Stimulated activated CD8-positive, alpha-beta memory T cell treated with anti-CD3 and anti-CD28 coated beads, Interleukin-2, amount 100 ng/mL, for 1 hour (primary cell): Measurements from ENCODE around the gene RFC5.
"Not testable (repeated sequence)": the region's sequence is repeated elsewhere in the genome, so short reads cannot be mapped to it uniquely, and the experiment has no call there.

Experiments
- DNase-seq, 2 donors: peaks; one replicate each; pipeline ENCODE4 v3.0.0-alpha.2; 2020; ENCODE audit warnings: low read depth in 2 of 2

RFC5 gene

DNA sequence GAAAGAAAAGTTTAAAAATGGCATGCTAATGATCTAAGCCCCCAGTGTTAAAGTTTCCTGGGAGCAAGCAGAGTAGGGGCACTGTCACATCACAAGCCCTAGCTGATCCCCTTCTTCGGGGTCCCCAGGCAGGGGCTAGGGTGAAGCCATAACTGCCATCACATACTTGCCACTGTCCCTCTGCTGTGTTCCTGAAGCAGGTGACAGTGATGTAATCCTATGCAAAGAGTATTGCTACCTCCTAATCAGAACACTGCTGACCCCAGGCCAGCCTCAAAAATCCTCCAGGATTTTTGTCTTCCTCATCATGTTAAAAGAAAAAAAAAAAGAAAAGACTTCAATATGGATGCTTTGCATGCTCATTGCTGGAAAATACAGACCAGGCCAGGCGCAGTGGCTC, 1.2 kb upstream of the RFC5 start:
- DNase-seq: no peak

DNA sequence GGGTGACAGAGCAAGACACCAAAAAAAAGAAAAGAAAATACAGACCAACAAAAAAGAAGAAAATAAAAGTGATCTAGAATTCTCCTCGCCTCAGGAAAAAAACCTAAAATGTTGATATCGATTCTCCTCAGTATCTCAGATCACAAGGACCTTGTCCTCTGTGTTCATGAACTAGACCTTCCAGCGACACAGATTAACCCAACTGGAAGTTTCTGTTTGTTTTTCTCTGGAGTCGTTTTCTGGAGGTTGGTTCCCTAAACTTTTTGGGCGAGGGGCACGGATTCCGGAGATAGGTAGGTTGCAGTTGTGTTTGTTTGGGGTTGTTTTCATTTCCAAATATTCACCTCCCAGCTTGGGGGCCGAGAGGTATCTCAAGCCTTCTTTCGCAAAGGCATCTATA, 559 bp upstream of the RFC5 start:
- no peak for DNase-seq

DNA sequence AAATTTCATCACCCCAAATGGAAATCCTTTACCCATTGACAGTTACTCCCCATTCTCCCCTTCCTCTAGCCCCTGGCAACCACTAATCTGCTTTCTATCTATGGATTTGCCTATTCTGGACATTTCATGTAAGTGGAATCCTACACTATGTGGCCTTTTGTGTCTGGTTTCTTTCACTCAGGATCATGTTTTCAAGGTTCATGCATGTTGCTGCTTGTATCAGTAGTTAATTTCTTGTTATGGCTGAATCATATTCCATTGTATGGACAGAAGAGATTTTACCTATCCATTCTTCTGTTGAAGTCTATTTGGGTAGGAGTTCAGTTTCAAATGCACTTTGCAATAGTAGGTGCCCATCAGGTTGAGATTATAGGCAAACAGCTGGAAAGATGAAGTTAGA, 1.4 kb downstream of the RFC5 start:
- DNase-seq: no peak

GRCh38 chr12:118020036-118020435, 3.5 kb downstream of the RFC5 start:
- DNase-seq: no peak

- DNase-seq: not testable (repeated sequence)
Observed at GRCh38 chr12:118022097-118022727, 5.7 kb downstream of the RFC5 start.

DNA sequence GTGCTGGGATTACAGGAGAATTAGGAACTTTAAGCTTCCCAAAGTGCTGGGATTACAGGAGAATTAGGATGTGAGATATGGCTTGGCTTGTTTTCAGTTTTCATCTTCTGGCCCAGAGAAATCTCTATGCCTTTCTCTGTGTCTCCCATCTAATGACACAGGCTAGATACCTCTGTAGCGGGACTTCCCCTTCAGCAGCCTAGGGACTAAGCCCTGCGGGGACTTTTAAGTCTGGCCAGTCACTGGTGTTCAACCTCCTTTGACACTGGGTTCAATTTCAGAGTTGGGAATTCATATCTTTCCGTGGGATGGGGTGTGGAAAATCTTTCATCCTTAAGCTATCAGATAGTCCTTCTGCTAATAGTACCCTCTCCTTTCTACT, 6.2 kb downstream of the RFC5 start:
- no peak for DNase-seq

DNA sequence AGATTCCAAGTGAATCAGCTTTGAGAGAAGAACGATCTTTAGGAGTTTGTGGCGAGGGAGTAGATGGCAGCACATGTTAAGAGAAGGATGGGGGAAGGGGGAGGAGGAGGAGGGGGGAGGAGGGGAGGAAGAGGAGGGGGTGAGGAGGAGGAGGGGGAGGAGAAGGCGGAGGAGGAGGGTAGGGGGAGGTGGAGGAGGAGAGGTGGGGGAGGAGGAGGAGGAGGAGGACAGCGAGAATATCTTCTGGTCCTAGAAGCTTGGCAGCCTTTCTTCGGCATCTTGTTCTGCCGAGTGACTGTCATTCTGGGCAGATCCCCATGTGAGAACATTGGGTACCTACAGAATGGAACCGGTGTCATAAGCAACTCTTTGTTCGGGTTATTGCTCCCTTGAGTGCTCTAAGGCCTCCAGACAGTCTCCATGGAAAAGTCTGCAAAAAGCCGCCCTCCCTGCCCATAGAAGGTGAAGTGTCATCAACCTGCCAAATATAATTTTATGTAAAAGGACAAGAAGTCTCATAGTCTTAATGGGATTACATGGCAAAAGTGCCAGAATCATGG, 6.9 kb downstream of the RFC5 start:
- DNase-seq: no peak

DNA sequence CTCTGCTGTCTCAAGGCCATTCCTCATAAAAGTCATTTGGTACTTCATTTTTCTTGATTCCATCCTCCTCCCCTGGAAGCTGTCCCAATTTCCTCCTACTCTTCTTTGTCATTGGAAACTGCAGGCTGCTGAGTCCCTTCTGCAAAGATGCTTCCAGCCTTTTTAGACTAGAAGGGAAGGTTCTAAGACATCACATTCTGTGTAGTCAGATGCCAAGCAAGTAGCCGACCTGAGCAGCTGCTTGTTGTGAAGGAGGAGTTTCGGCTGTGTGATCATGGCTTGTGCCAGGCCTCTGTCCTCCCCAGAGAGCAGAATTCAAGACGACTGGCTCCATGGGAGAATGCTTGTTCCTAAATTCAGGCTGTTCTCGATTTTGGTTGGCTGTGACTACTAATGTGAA, 8.7 kb downstream of the RFC5 start:
- no peak for DNase-seq

DNA sequence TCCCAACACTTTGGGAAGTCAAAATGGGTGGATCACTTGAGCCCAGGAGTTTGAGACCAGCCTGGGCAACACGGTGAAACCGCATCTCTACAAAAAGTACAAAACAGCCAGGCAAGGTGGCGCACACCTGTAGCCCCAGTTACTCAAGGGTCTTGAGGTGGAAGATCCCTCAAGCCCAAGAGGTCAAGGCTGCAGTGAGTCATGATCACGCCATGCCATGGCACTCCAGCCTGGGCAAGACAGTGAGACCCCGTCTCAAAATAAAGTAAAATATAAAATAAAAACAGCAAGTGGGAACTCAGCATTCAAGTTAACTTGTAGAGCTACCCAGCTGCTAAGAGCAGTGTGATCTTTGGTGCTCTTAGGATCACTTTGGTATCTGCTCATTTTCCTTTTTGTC, 12.7 kb downstream of the RFC5 start:
- no peak for DNase-seq

DNA sequence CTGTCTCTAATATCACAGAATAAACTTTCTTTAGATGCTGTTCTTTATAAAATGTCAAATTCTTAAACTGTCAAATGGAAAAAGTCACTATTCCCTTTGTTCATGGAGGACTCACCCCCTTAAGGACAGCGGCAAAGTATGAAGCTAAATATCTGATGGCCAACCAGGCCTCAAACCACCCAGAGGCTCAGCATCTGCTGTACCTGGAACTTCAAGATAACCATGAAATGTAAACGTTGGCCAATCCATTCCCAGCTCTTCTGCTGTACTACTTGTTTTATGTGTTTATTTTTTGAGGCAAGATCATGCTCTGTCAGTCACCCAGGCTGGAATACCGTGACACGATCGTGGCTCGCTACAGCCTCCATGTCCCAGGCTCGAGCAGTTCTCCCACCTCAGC, 15.7 kb downstream of the RFC5 start:
- no peak for DNase-seq

- no peak for DNase-seq
Observed at GRCh38 chr12:118033323-118033722, 16.8 kb downstream of the RFC5 start.

GRCh38 chr12:118033902-118034301, 17.4 kb downstream of the RFC5 start:
- no peak for DNase-seq

DNA sequence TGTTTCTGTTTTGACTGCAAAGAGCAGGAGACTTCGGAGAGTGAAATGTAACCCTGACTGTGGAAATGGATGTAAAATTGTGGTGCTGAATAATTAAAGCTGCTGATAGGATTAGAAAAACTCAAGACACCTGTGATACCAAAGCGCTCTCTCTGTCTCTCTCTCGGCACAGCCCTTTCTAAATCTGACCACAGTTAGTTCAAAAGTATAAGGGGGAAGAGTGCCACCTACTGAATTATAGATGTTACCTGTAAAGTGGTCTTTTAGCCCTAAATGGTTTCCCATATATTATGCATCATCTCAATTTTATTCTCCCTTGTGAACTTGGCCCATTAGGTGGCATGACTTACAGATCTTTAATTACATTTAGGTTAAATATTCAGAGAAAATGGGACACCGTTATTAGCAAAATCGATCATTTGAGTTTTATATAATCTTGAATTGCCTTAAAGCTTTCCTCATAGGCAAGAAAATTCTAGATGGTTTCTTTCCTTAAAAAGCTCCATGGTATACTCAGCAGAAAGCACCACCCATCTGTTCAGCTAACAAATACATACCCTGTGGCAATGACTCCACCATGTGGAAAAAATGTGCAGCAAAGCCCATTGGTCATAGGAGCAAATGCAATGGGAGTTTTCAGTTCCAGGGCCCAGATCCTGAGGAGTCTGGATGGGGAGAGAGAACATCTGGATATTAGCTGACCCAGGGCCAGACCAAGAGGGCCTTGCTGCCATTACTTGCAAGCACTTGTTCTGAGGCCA, 18.1 kb downstream of the RFC5 start:
- DNase-seq: no peak

DNA sequence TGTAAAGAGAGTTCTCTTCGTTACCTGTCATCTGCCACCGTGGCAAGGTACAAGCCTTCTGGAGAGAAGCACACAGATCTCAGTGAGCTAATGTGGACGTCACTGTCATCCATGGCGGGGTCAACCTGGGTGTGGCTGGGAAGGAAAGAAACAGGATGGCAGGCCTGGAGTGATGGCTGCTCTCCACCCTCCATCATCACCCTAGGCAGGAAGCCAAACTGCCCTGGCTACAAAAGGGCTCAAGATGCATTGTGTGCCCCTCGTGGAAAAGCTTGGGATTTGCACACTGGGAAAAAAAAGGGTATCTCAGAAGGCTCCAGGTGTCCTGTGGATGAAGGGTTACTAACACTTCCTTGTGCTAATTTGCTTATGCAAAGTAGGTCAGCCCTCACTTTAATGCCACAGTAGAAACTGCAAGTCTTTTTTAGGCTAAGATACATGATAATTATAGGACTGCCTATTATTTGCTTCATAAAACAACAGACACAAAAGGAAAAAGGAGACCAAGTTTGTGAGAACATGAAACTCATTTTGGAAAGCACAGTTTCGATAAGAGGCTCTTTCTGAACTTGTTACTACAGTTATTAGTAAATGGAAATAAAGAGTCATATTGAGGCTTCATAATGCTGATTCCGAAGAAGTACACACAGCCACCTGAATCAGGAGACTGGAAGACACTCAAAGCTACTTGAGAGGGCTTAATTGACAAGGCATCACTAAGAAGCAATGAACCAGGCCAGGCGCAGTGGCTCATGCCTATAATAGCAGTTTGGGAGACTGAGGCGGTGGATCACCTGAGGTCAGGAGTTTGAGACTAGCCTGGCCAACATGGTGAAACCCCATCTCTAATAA, 18.9 kb downstream of the RFC5 start:
- DNase-seq: no peak

DNA sequence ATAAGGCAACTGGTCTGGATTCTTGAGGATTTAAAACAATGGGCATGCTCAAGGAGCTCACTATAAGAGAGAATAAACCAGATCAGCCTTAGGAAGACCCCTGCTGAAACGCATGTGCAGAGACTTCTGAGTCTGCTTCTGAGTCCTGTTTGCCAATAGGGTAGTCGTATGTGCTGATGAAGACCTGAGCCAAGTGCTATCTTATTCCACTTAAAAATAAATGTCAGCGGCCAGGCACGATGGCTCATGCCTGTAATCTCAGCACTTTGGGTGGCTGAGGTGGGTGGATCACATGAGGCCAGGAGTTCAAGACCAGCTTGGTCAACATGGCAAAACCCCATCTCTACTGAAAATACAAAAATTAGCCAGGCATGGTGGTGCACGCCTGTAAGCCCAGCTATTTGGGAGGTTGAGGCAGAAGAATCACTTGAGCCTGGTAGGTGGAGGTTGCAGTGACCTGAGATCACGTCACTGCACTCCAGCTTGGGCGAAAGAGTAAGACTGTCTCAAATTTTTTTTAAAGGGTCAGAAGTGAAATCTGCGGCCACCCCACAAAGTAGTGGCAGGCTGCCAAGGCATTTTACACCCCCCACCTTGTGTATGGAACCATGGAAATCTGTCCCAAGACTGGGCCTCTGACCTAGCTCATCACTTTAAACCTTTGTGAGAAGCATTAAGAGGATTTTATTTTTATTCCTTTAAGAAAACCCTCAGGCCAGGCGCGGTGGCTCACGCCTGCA, 20.3 kb downstream of the RFC5 start:
- DNase-seq: no peak

GRCh38 chr12:118038137-118038536, 21.6 kb downstream of the RFC5 start:
- no peak for DNase-seq

GRCh38 chr12:118042091-118042490, 25.6 kb downstream of the RFC5 start:
- no peak for DNase-seq

- no peak for DNase-seq
Observed at GRCh38 chr12:118044075-118044474, 27.6 kb downstream of the RFC5 start.

DNA sequence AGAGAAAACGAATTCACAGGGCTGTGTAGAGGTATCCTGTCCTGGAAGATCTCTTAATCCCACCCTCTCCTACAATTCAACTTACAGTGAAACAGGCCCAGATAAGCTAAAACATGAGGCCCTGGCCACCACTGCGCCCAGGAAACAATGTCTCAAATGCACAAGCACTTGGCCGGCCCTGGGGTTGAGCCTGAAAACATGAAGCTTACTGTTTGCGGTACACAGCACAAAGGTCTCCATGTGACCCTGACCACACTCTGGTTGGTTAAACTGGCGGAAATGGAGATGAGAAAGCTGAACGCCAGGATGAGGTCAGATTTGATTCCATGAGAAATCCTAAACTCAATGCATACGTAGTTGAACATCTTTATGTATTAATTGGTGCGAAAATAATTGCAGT, 28.1 kb downstream of the RFC5 start:
- no peak for DNase-seq

DNA sequence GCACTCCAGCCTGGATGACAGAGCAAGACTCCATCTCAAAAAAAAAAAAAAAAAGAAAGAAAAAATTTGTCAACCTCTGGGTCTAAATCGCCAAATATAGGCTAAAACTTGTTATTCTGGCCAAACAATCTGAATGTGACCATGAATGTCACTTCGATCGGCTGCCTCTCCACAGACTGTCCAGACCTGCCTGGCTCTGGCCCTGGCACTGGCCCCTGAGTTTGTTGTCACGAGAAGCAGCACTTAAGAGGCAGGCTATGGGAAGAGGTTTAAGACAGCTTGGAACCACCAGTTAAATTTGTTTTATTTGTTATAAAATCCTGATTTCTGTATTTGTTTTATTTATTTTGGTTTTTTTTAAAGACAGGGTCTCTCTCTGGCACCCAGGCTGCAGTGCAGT, 29.9 kb downstream of the RFC5 start:
- no peak for DNase-seq

- DNase-seq: no peak
Observed at GRCh38 chr12:118050972-118051910, 34.7 kb downstream of the RFC5 start.
